H1 (cell line): ENCODE measurements around the gene LY86. TPM values are rescaled to one million over a fixed set of nuclear protein-coding genes. Genes with fewer than 3 reads are reported as not detected.

Experiments
- CTCF ChIA-PET: fragments of 300-600 bp; sonication (Branson Sonifier 250); formaldehyde crosslinking; loops from one replicate; lab custom pipeline; 2021; ENCODE audit not compliant: partially characterized antibody; lab: Charles Lee
- POLR2A ChIA-PET: fragments of 300-600 bp; sonication (Branson Sonifier 250); formaldehyde crosslinking; loops from one replicate; lab custom pipeline; 2021; ENCODE audit warnings: inconsistent platforms; ENCODE audit not compliant: partially characterized antibody; lab: Charles Lee
- DNase-seq, 2 experiments: peaks; one replicate each; pipeline versions ENCODE4 v3.0.0 to v3.0.0-alpha.2; 2010 to 2022; ENCODE audit warnings: low spot score in 2 of 2, low read depth in 1 of 2, mixed read lengths in 1 of 2
- FAIRE-seq: peaks from 2 replicates; lab custom pipeline; 2011; peaks lifted over from hg19 to GRCh38; lab: Jason Lieb, UNC
- H2AFZ ChIP-seq: 2 replicates; pipeline ENCODE4 v1.8.1; 2012; ENCODE audit warnings: low read length, inconsistent platforms
- H2AK5ac ChIP-seq: 2 replicates; pipeline ENCODE4 v1.6.1; 2013; ENCODE audit warnings: low read depth, low read length
- H2BK120ac ChIP-seq: replicated peaks from 2 replicates; pipeline ENCODE3; 2013; ENCODE audit warnings: low read depth, low read length, inconsistent platforms
- H2BK12ac ChIP-seq: 2 replicates; pipeline ENCODE4 v1.6.1; 2013; ENCODE audit warnings: low read depth, low read length
- H2BK15ac ChIP-seq: 2 replicates; pipeline ENCODE4 v1.6.1; 2013; ENCODE audit warnings: low read length
- H2BK20ac ChIP-seq: 2 replicates; pipeline ENCODE4 v1.6.1; 2013; ENCODE audit warnings: low read length
- H2BK5ac ChIP-seq: 2 replicates; pipeline ENCODE4 v1.6.1; 2013; ENCODE audit warnings: low read depth, low read length
- H3K14ac ChIP-seq: 2 replicates; pipeline ENCODE4 v1.6.1; 2013; ENCODE audit warnings: inconsistent platforms; ENCODE audit not compliant: insufficient read length
- H3K18ac ChIP-seq: 2 replicates; pipeline ENCODE4 v1.6.1; 2013; ENCODE audit warnings: low read length; ENCODE audit errors: extremely low read depth
- H3K23ac ChIP-seq: 2 replicates; pipeline ENCODE4 v1.6.1; 2013; ENCODE audit warnings: inconsistent platforms; ENCODE audit not compliant: insufficient read length
- H3K23me2 ChIP-seq: 2 replicates; pipeline ENCODE4 v1.6.1; 2013; ENCODE audit warnings: low read depth, low read length
- H3K27ac ChIP-seq: 2 replicates; pipeline ENCODE4 v1.6.1; 2011; ENCODE audit warnings: low read depth, low read length, inconsistent platforms
- H3K27me3 ChIP-seq, 4 experiments: replicated peaks in 1 of 4; 1 replicate in 1 of 4; 2 replicates in 3 of 4; pipeline versions ENCODE4 v1.6.1 to v1.8.1; 2011 to 2013; ENCODE audit warnings: low read length in 3 of 4, mild to moderate bottlenecking in 3 of 4, inconsistent platforms in 2 of 4, mixed read lengths in 2 of 4, moderate library complexity in 1 of 4; ENCODE audit not compliant: control insufficient read depth in 3 of 4, insufficient read depth in 3 of 4; ENCODE audit errors: extremely low read depth in 1 of 4
- H3K36me3 ChIP-seq, 4 experiments: 2 replicates each; pipeline versions ENCODE4 v1.6.1 to v1.8.1; 2011 to 2013; ENCODE audit warnings: mild to moderate bottlenecking in 4 of 4, low read length in 3 of 4, moderate library complexity in 2 of 4, control low read depth in 1 of 4, inconsistent platforms in 1 of 4; ENCODE audit not compliant: insufficient read depth in 4 of 4, control insufficient read depth in 2 of 4
- H3K4ac ChIP-seq: replicated peaks from 2 replicates; pipeline ENCODE3; 2013; ENCODE audit warnings: low read length, low read depth, mixed read lengths, inconsistent platforms; ENCODE audit not compliant: insufficient read length
- H3K4me1 ChIP-seq, 4 experiments: replicated peaks in 1 of 4; 1 replicate in 1 of 4; 2 replicates in 3 of 4; pipeline versions ENCODE4 v1.6.1 to v1.8.1; 2011 to 2013; ENCODE audit warnings: low read length in 3 of 4, inconsistent platforms in 2 of 4, mixed read lengths in 1 of 4; ENCODE audit not compliant: insufficient read depth in 4 of 4, control insufficient read depth in 3 of 4
- H3K4me2 ChIP-seq, 2 experiments: 2 replicates each; pipeline versions ENCODE4 v1.6.1 to v1.8.1; 2011 to 2013; ENCODE audit warnings: low read depth in 2 of 2, low read length in 2 of 2, control low read depth in 1 of 2, inconsistent platforms in 1 of 2, mild to moderate bottlenecking in 1 of 2; ENCODE audit not compliant: insufficient read depth in 1 of 2
- H3K4me3 ChIP-seq, 4 experiments: fragments of 200-600, 300-600 bp in 1 of 4; sonication (generic), shearing (Covaris generic), sonication (Bioruptor Twin) in 1 of 4; 2 replicates each; pipeline versions ENCODE4 v1.5.1 to v1.8.1; 2011 to 2016; ENCODE audit warnings: low read length in 4 of 4, low read depth in 3 of 4, control low read depth in 2 of 4, inconsistent platforms in 2 of 4, mild to moderate bottlenecking in 2 of 4, mixed read lengths in 1 of 4, moderate library complexity in 1 of 4; ENCODE audit not compliant: insufficient read depth in 2 of 4; ENCODE audit errors: extremely low read depth in 1 of 4
- H3K56ac ChIP-seq: replicated peaks from 2 replicates; pipeline ENCODE3; 2013; ENCODE audit warnings: low read depth, mild to moderate bottlenecking, mixed read lengths, low read length, inconsistent platforms; ENCODE audit not compliant: insufficient read length
- H3K79me1 ChIP-seq: 2 replicates; pipeline ENCODE4 v1.6.1; 2013; ENCODE audit warnings: low read depth, low read length, control low read depth
- H3K79me2 ChIP-seq, 2 experiments: 2 replicates each; pipeline versions ENCODE4 v1.6.1 to v1.8.1; 2012 to 2013; ENCODE audit warnings: low read length in 2 of 2, mild to moderate bottlenecking in 2 of 2, inconsistent platforms in 1 of 2; ENCODE audit not compliant: insufficient read depth in 2 of 2, control insufficient read depth in 1 of 2
- H3K9ac ChIP-seq, 4 experiments: replicated peaks in 1 of 4; 1 replicate in 1 of 4; 2 replicates in 3 of 4; pipeline versions ENCODE4 v1.6.1 to v1.8.1; 2011 to 2013; ENCODE audit warnings: low read depth in 3 of 4, low read length in 3 of 4, control low read depth in 2 of 4, mild to moderate bottlenecking in 2 of 4, moderate library complexity in 2 of 4, inconsistent platforms in 1 of 4; ENCODE audit errors: extremely low read depth in 1 of 4
- H3K9me3 ChIP-seq, 2 experiments: 2 replicates each; pipeline versions ENCODE4 v1.6.1 to v1.8.1; 2012 to 2013; ENCODE audit warnings: mild to moderate bottlenecking in 2 of 2, moderate library complexity in 2 of 2, control low read depth in 1 of 2, inconsistent platforms in 1 of 2, low read depth in 1 of 2, low read length in 1 of 2, mixed read lengths in 1 of 2; ENCODE audit not compliant: insufficient read depth in 2 of 2
- H4K20me1 ChIP-seq, 2 experiments: replicated peaks in 1 of 2; 2 replicates each; pipeline versions ENCODE3 to v1.8.1; 2011 to 2013; ENCODE audit warnings: inconsistent platforms in 2 of 2, low read length in 2 of 2, mild to moderate bottlenecking in 1 of 2; ENCODE audit not compliant: insufficient read depth in 2 of 2, control insufficient read depth in 1 of 2
- H4K5ac ChIP-seq: 2 replicates; pipeline ENCODE4 v1.6.1; 2013; ENCODE audit warnings: low read length, low read depth, mixed read lengths, inconsistent platforms; ENCODE audit not compliant: insufficient read length
- H4K8ac ChIP-seq: 2 replicates; pipeline ENCODE4 v1.8.0; 2013; ENCODE audit warnings: mild to moderate bottlenecking, moderate library complexity, low read length, inconsistent platforms; ENCODE audit not compliant: insufficient read depth; ENCODE audit errors: extremely low read depth
- H4K91ac ChIP-seq: replicated peaks from 2 replicates; pipeline ENCODE3; 2013; ENCODE audit warnings: low read length, mixed read lengths, inconsistent platforms; ENCODE audit not compliant: insufficient read length
- TCF12 ChIP-seq: IDR thresholded peaks from 2 replicates; pipeline ENCODE4 v1.6.1; 2011; ENCODE audit warnings: low read depth, mild to moderate bottlenecking, low read length
- WGBS, 2 experiments: shearing (Covaris generic) in 1 of 2; methylation state at CpG; one replicate each; pipeline versions ENCODE4 v1.1.6 to v1.1.7; 2013 to 2015; ENCODE audit warnings: low lambda C conversion rate in 2 of 2, mixed read lengths in 2 of 2, inconsistent platforms in 1 of 2, low coverage in 1 of 2, missing lambda C conversion rate in 1 of 2; ENCODE audit not compliant: insufficient replicate concordance in 2 of 2, insufficient coverage in 1 of 2, insufficient read length in 1 of 2; ENCODE audit errors: extremely low coverage in 1 of 2, missing lambda C conversion rate in 1 of 2; 5-methylcytosine and 5-hydroxymethylcytosine counted together
- polyA plus RNA-seq, 7 experiments: library from polyadenylated mRNA; depleted of rRNA in 3 of 7; stranded (reverse) in 5 of 7; unstranded in 2 of 7; fragments of >200 nt in 5 of 7; fragments of 200-250 nt in 2 of 7; gene quantifications; 1 replicate in 5 of 7; 2 replicates in 1 of 7; 4 replicates in 1 of 7; pipeline versions ENCODE4 v1.2.1 to v1.2.3, GENCODE V29; 2011 to 2013; ENCODE audit warnings: missing spikeins in 2 of 7, mixed read lengths in 2 of 7
- total RNA-seq: library from RNA; stranded (reverse); fragmentation: NEBNext Ultra II Directional; extraction: Animal tissue kit (Norgen Biotek cat#: 25700); gene quantifications from 2 replicates; pipeline ENCODE4 v1.2.1, GENCODE V29; 2021
- TF ChIP-seq, protein P1 (sequence below), 3 experiments: IDR thresholded peaks; 1 replicate in 2 of 3; 2 replicates in 1 of 3; pipeline versions ENCODE4 v1.5.1 to v1.6.1; 2011; ENCODE audit warnings: low read length in 3 of 3, mild to moderate bottlenecking in 3 of 3, inconsistent platforms in 2 of 3, low read depth in 1 of 3, moderate library complexity in 1 of 3; ENCODE audit not compliant: insufficient read depth in 1 of 3; ENCODE audit errors: control extremely low read depth in 1 of 3

The LY86 gene
- total and polyA plus RNA-seq, 2 of the 8 experiments (the other 6 are each of a cell fraction or from before 2014, with no cell fraction given) = not detected

DNA sequence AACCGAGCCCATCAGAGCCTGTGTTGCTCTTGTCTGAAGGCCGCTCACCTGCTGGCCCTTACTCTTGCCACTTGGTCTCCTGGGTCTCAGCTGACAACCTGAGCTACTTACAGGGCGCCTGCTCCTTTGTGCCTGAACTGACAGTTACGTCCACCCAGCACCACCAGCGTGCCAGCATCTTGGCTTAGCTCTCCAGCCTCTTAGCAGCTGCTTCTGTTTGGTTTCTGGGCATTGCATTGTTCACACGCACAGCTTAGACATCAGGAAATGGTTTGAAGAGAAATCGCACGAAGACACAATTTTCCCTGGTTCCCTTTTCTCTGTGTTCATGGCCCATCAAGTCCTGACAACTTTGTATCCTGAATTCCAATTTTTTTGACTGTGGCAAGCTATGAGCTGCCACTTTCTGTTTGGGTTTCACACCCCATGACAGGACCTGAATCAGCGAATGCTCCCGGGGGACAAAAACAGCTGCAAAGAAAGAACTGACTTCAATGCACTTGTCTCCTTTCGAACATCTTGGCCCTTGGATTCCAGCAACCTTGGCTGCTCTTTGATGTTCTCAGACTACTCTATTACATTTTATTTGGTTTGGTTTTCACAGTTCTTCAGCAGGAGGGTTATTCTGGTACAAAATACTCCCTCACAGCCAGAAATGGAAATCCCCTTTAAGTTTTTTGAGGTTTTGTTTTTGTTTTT is 45.2 kb upstream of the LY86 start:
- Histone ChIP-seq H2BK5ac (no peak overlapping the region), H3K23ac (no peak overlapping the region), H3K56ac (no peak overlapping the region), H2BK120ac (no peak overlapping the region), H4K5ac (no peak overlapping the region), H3K4me2 (no peak overlapping the region), H2AFZ (no peak overlapping the region), H2BK15ac (no peak overlapping the region), H2AK5ac (no peak overlapping the region), H2BK20ac (no peak overlapping the region), H3K9ac (no peak overlapping the region), H3K23me2 (peaks cover 6% of the 10 kb centered on the region; the same call in 1 of the 2 replicates), H3K79me1 (no peaks in the 10 kb centered on the region), H3K27me3 (peaks cover 2 to 20% (median 13%) of the 10 kb centered on the region in 4 experiments; a peak in 6 of 7 replicates), H3K18ac (no peak overlapping the region), H3K27ac (no peak overlapping the region), H4K20me1 (no peaks in the 10 kb centered on the region), H2BK12ac (no peak overlapping the region), H3K9me3 (no peaks in the 10 kb centered on the region), H4K91ac (no peak overlapping the region), H4K8ac (no peak overlapping the region; the same call in 1 of the 2 replicates), H3K4me1 (peaks cover 5 to 11% (median 7%) of the 10 kb centered on the region in 4 experiments), H3K14ac (no peak overlapping the region), H3K79me2 (no peaks in the 10 kb centered on the region), H3K4ac (no peak overlapping the region), H3K36me3 (no peaks in the 10 kb centered on the region), H3K4me3 (no peak overlapping the region)
- TF ChIP-seq TCF12 = no peak
- TF ChIP-seq, protein P1, sequence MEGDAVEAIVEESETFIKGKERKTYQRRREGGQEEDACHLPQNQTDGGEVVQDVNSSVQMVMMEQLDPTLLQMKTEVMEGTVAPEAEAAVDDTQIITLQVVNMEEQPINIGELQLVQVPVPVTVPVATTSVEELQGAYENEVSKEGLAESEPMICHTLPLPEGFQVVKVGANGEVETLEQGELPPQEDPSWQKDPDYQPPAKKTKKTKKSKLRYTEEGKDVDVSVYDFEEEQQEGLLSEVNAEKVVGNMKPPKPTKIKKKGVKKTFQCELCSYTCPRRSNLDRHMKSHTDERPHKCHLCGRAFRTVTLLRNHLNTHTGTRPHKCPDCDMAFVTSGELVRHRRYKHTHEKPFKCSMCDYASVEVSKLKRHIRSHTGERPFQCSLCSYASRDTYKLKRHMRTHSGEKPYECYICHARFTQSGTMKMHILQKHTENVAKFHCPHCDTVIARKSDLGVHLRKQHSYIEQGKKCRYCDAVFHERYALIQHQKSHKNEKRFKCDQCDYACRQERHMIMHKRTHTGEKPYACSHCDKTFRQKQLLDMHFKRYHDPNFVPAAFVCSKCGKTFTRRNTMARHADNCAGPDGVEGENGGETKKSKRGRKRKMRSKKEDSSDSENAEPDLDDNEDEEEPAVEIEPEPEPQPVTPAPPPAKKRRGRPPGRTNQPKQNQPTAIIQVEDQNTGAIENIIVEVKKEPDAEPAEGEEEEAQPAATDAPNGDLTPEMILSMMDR (IDR thresholded peaks at IDR 0.05; ENCODE audit: control extremely low read depth in 1 of 3, insufficient read depth in 1 of 3, low read depth in 1 of 3, low read length in 3 of 3) = no peak
- POLR2A ChIA-PET = no interaction called here
- no peak for DNase-seq
- CTCF ChIA-PET = interaction anchor here (0.9 to 1.6 kb wide), 5 partner anchors 11 to 486 kb away, joined by 3 to 5 read pairs (median 4); no protein-coding TSS in a partner anchor
- 90% methylated on average over 11 of the region's 11 CpGs; no CpG with 5 or more reads in 1 of the 2 experiments for WGBS, 2 experiments
- no peak for FAIRE-seq
